Measurements from ENCODE around the gene SLC16A13.

DNA sequence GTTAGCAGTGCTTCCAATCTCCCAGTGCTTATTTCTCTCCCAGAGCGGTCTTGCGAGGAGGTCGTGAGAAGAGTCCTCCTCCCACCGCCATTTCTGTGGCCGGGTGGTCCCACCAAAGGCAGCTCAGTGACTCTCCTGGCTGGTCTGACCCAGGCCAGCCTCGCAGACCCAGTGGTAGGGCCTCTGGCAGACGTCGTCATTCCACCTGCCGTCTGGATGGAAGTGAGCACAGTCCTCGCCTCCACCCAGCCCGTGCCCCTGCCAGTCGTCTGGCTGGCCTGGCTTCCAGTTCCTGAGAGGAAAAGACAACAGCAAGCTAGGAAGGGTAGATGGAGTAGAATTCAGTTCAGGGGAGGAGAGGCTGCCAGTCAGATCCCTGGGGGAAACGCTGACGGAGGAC, 39.1 kb downstream of the SLC16A13 start:
- TF ChIP-seq POLR2A (IDR thresholded peaks at IDR 0.05) (no peak), CTCF (IDR thresholded peaks at IDR 0.05) (no peak)

All from ovary (tissue), 3 donors.